HG03378 (cell line): ENCODE measurements around the gene BCR.

Experiments used
- ATAC-seq: cut with Tn5 transposase; IDR thresholded peaks from one replicate; pipeline ENCODE4 v1.9.1; 2021; ENCODE audit warnings: mild to moderate bottlenecking, moderate library complexity; ENCODE audit not compliant: unreplicated experiment

Gene BCR

GRCh38 chr22:23272834-23273233 lies 92.5 kb downstream of the BCR start:
- ATAC-seq, result no peak

GRCh38 chr22:23273445-23274145 lies 93.3 kb downstream of the BCR start:
- ATAC-seq, result no peak

GRCh38 chr22:23274146-23274526 lies 93.8 kb downstream of the BCR start:
- no peak for ATAC-seq

GRCh38 chr22:23274891-23275694 lies 94.8 kb downstream of the BCR start:
- no peak for ATAC-seq

- ATAC-seq, result no peak
Observed at GRCh38 chr22:23275751-23276150, 95.4 kb downstream of the BCR start.

- no peak for ATAC-seq
Observed at GRCh38 chr22:23276656-23277582, 96.6 kb downstream of the BCR start.

GRCh38 chr22:23277583-23278295 lies 97.4 kb downstream of the BCR start:
- ATAC-seq, result no peak

- no peak for ATAC-seq
Observed at GRCh38 chr22:23278883-23279675, 98.8 kb downstream of the BCR start.

- ATAC-seq, result no peak
Observed at GRCh38 chr22:23279781-23280180, 99.5 kb downstream of the BCR start.

GRCh38 chr22:23280356-23281052 lies 100.2 kb downstream of the BCR start:
- ATAC-seq, result no peak

GRCh38 chr22:23281053-23281405 lies 100.7 kb downstream of the BCR start:
- ATAC-seq, result no peak

GRCh38 chr22:23281406-23282088 lies 101.2 kb downstream of the BCR start:
- no peak for ATAC-seq

GRCh38 chr22:23282089-23282501 lies 101.8 kb downstream of the BCR start:
- ATAC-seq, result no peak

GRCh38 chr22:23282516-23282915 lies 102.2 kb downstream of the BCR start:
- no peak for ATAC-seq

- no peak for ATAC-seq
Observed at GRCh38 chr22:23282986-23283385, 102.7 kb downstream of the BCR start.

GRCh38 chr22:23283591-23284503 lies 103.5 kb downstream of the BCR start:
- no peak for ATAC-seq

- no peak for ATAC-seq
Observed at GRCh38 chr22:23284504-23285033, 104.3 kb downstream of the BCR start.
